ENCODE measurements around the gene GJA5. TPM values are rescaled to one million over a fixed set of nuclear protein-coding genes. Genes with fewer than 3 reads are reported as not detected.

The GJA5 gene
- total RNA-seq, 2 donors from 2014 or later = not detected

DNA sequence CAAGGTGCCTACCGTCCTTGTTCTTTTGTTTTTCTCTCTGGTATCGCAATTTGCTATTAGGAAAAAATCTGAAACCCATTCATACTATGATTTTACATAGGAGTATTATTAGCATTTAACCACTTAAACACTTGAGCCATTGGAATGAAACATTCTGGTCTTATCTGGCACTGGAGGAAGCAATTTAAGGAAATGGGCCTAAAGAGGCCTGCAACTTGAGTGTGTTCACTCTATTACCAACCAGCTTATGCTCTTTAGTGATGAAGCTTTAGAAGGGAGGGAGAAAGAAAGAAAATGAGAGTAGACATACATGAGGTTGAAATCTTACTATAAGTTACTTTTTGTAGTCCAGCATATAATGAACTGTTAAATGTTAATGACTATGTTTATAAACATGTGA, 5.7 kb downstream of the GJA5 start:
- H3K36me3 Mint-ChIP-seq (ENCODE audit: insufficient read depth in 2 of 2) = no peaks in the 10 kb centered on the region
- no peaks in the 10 kb centered on the region for H3K9me3 Mint-ChIP-seq
- no peak for ATAC-seq (replicated peaks in 1 of 2)
- H3K4me1 Mint-ChIP-seq (ENCODE audit: low read depth) = no peaks in the 10 kb centered on the region
- no peak for DNase-seq
- no peak overlapping the region for H3K27ac Mint-ChIP-seq
- H3K4me3 Mint-ChIP-seq = no peak overlapping the region
- H3K27me3 Mint-ChIP-seq (ENCODE audit: low read depth) = no peaks in the 10 kb centered on the region

DNA sequence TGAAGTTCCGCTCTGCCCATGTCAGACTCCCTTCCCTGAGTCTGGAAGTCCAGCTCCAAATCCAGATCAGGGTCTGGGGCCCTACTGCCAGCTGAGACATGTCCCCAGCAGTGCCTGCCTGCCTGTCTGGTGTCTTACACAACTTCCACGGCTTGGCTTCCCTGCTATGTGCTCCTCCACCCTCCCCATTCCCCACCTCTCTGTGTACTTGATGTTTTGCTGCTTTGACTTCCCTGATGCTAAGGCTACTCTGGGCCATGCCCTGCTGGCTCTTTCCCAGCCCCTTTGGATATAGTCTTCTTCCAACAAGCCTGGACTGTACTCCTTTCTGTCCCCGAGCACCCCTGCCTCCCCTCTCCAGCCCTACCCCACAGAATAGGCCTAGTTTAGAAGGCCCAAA, 7.3 kb downstream of the GJA5 start:
- Mint-ChIP-seq H3K4me3 (no peak overlapping the region), H3K9me3 (no peaks in the 10 kb centered on the region), H3K27ac (no peak overlapping the region), H3K27me3 (ENCODE audit: low read depth) (no peaks in the 10 kb centered on the region), H3K4me1 (ENCODE audit: low read depth) (no peaks in the 10 kb centered on the region), H3K36me3 (ENCODE audit: insufficient read depth in 2 of 2) (no peaks in the 10 kb centered on the region)
- no peak for ATAC-seq (replicated peaks in 1 of 2)
- DNase-seq = no peak

DNA sequence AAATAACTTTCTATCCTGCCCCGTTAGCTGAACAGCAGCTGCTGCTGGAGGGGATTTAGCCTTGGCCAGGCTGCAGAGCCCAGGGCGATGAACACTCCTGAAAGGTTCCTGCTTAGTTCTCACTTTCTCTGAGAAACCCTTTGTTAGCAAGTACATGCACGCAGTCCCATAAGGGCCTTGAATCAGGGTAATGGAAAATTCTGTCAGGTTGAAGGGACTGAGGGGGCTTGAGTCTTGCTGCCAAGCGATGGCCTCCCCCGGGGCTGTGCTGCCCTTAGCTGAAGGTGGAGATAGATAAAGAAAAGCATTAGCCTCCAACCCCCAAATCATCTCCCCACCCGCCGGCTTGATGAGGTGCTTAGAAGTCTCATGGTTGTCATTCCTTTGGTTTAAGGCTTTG, 7.9 kb downstream of the GJA5 start:
- DNase-seq (no peak), ATAC-seq (replicated peaks in 1 of 2) (no peak)
- H3K9me3 Mint-ChIP-seq = no peaks in the 10 kb centered on the region
- no peaks in the 10 kb centered on the region for H3K4me1 Mint-ChIP-seq (ENCODE audit: low read depth)
- no peak overlapping the region for H3K27ac Mint-ChIP-seq
- H3K36me3 Mint-ChIP-seq (ENCODE audit: insufficient read depth in 2 of 2) = no peaks in the 10 kb centered on the region
- H3K27me3 Mint-ChIP-seq (ENCODE audit: low read depth) = no peaks in the 10 kb centered on the region
- H3K4me3 Mint-ChIP-seq = no peak overlapping the region

DNA sequence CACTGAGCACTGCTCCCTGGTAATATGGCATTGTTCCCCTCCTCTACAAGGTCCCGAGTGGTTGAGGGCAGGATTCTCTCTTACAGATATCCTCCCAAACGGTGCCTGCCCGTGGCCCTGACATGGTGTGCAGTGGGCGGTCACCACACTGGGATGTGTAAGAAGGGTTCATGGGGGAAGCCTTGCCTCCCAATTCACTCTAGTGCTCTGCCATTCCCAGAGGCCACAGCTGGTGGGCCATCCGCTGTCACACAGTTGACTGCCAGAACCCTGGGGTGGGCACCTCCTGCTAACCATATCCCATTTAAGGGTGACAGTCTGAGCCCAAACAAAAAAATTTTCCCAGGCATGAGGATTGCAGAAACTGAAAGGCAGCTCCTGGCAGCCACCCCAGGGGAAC, 9.1 kb downstream of the GJA5 start:
- Mint-ChIP-seq H3K9me3 (no peaks in the 10 kb centered on the region), H3K27ac (no peak overlapping the region), H3K4me3 (no peak overlapping the region), H3K36me3 (ENCODE audit: insufficient read depth in 2 of 2) (no peaks in the 10 kb centered on the region), H3K27me3 (ENCODE audit: low read depth) (no peaks in the 10 kb centered on the region), H3K4me1 (ENCODE audit: low read depth) (no peaks in the 10 kb centered on the region)
- DNase-seq (no peak), ATAC-seq (replicated peaks in 1 of 2) (no peak)

DNA sequence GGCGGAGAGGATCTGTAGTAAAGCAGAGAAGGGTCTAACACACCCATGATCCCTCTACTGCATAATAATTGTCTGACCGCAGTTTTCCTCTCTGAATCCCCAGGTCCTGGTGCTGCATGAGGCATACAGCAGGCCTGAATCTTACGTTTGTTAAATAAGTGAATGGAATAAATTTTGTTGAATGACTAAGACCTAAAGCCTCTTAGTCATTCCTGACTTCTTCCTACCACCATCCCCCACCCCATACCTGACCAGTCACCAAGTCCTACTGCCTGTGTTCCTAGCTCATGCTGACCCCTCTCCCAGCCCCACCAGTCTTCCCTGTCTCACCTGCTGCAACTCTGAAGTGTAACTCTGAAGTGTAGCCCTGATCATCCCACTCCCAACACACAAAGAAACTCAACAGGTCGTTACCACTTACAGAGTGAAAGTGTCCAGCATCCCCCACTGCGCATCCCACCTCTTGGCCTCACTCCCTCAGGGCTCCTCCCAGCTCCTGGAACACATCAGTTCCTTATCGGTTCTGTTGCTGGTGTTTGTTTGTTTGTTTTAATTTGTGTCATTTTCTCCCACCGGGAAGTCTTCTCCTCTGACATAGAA, 9.7 kb downstream of the GJA5 start:
- Mint-ChIP-seq H3K27me3 (ENCODE audit: low read depth) (no peaks in the 10 kb centered on the region), H3K36me3 (ENCODE audit: insufficient read depth in 2 of 2) (no peaks in the 10 kb centered on the region), H3K27ac (no peak overlapping the region), H3K4me1 (ENCODE audit: low read depth) (no peaks in the 10 kb centered on the region), H3K9me3 (no peaks in the 10 kb centered on the region), H3K4me3 (no peak overlapping the region)
- ATAC-seq (replicated peaks in 1 of 2) (no peak), DNase-seq (no peak)

DNA sequence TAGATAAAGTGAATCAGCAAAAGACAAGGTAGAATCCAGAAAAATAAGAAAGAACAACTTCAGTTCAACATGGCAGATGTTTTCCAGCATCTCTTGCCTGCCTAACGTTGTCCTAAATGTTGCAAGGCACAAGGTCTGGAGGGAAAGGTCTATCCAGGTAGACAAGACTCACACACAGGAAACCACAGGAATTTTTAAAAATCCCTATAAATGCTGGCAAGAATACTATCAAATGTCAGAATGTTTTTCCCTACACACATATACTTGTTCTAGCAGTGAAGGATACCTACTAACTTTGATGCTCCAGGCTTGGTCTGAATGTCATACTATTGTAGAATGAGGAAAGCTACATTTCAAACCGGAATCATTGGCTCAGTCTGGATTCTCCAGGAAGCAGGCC, 10.6 kb downstream of the GJA5 start:
- H3K4me3 Mint-ChIP-seq = no peak overlapping the region
- no peak for DNase-seq
- no peaks in the 10 kb centered on the region for H3K9me3 Mint-ChIP-seq
- H3K4me1 Mint-ChIP-seq (ENCODE audit: low read depth) = no peaks in the 10 kb centered on the region
- no peaks in the 10 kb centered on the region for H3K27me3 Mint-ChIP-seq (ENCODE audit: low read depth)
- ATAC-seq (replicated peaks in 1 of 2) = no peak
- no peaks in the 10 kb centered on the region for H3K36me3 Mint-ChIP-seq (ENCODE audit: insufficient read depth in 2 of 2)
- no peak overlapping the region for H3K27ac Mint-ChIP-seq

DNA sequence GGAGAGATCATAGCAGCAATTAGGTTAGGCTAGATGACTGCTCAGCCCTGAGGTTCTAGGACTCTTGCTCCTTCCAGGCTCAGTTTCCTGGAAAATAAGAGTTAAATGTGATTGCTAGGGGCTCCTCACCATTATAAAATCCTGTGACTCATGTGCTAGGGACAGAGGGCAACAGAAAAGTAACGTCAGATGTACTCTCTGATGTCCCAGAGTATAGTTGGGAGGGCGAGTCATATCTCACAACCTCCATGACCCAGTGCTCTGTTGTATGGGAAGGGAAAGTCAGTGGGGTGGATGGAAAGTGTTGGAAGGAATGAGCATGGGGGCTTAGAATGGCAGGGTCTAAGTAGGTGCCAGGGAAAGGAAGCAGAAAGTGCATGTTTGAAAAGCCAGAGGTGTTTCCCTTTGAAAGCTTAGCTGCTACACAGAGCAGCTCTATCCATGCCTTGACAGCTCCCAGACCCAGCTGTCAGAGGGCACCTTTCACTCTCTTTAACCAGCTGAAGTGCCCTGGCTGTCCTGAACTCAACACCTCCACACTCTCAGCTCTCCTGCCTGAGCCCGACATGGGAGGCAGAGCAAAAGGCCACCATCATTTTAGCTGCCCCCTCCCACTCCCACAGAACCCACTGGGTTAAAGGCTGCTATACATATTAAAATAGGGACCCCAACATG, 11.6 kb downstream of the GJA5 start:
- Mint-ChIP-seq H3K9me3 (no peaks in the 10 kb centered on the region), H3K36me3 (ENCODE audit: insufficient read depth in 2 of 2) (no peaks in the 10 kb centered on the region), H3K27me3 (ENCODE audit: low read depth) (no peaks in the 10 kb centered on the region), H3K4me3 (no peak overlapping the region), H3K4me1 (ENCODE audit: low read depth) (no peaks in the 10 kb centered on the region), H3K27ac (no peak overlapping the region)
- DNase-seq = no peak
- no peak for ATAC-seq (replicated peaks in 1 of 2)

DNA sequence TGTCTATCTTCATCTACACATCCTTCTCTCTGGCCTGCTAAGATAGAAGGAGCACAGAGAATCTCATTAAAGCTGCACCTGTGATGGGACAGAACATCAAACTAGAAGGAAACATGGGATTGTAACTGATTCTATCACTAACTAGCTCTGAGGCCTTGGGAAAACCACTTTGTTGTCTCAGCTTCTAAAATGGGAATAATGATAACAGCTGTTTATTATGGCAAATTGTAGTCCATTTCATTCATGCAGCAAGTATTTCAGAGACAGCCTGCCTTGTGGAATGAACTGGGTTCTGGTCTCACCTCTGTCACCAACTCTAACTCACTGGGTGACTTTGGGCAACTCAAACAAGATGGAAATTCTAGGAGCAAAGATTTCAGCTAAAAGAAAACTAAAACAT, 12.4 kb downstream of the GJA5 start:
- no peaks in the 10 kb centered on the region for H3K9me3 Mint-ChIP-seq
- H3K27me3 Mint-ChIP-seq (ENCODE audit: low read depth) = no peaks in the 10 kb centered on the region
- H3K36me3 Mint-ChIP-seq (ENCODE audit: insufficient read depth in 2 of 2) = no peaks in the 10 kb centered on the region
- DNase-seq (no peak), ATAC-seq (replicated peaks in 1 of 2) (no peak)
- no peaks in the 10 kb centered on the region for H3K4me1 Mint-ChIP-seq (ENCODE audit: low read depth)
- H3K27ac Mint-ChIP-seq = no peak overlapping the region
- no peak overlapping the region for H3K4me3 Mint-ChIP-seq

DNA sequence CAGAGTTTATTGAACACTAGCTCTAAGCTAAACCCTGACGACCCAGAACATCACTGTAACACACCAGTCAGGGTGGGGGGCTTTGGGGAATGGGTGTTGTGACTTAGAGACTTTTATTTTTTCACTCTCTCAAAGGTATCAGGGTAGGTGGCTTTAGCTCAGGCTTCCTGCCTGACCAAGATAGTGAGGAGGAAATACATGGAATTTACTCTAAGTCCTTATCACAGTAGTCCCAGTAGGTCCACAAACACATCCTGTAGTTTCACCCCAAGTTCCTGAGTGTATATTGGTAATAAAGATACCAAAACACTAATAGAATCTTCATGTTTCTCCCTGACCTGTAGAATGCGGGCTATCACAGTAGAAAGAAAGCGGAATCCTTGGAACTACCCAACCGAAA, 15.1 kb downstream of the GJA5 start:
- H3K4me1 Mint-ChIP-seq (ENCODE audit: low read depth) = no peaks in the 10 kb centered on the region
- no peaks in the 10 kb centered on the region for H3K27me3 Mint-ChIP-seq (ENCODE audit: low read depth)
- H3K27ac Mint-ChIP-seq = no peak overlapping the region
- no peaks in the 10 kb centered on the region for H3K9me3 Mint-ChIP-seq
- H3K36me3 Mint-ChIP-seq (ENCODE audit: insufficient read depth in 2 of 2) = no peaks in the 10 kb centered on the region
- no peak for DNase-seq
- ATAC-seq (replicated peaks in 1 of 2) = no peak
- H3K4me3 Mint-ChIP-seq = no peak overlapping the region

DNA sequence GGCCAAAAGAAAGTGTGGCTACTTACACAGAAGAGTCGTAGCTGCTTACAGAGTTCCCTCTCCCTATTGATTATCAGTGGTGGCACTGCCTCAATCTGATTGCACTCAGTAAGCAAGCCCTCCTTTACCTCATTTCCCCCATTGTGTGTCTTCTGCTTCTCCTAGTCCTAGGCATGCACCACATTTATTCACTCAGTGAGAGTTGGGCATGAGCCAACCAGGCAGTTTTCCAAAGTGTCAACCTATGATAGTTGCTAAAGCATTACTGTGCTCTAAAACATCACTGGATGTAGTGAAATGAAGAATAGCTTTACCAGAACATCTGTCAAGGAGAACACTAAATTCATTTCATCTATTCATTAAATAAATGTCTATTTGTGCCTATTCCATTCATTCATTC, 19.3 kb downstream of the GJA5 start:
- Mint-ChIP-seq H3K27me3 (ENCODE audit: low read depth) (no peaks in the 10 kb centered on the region), H3K9me3 (no peaks in the 10 kb centered on the region), H3K4me1 (ENCODE audit: low read depth) (no peaks in the 10 kb centered on the region), H3K4me3 (no peak overlapping the region), H3K27ac (no peak overlapping the region), H3K36me3 (ENCODE audit: insufficient read depth in 2 of 2) (no peaks in the 10 kb centered on the region)
- no peak for ATAC-seq (replicated peaks in 1 of 2)
- no peak for DNase-seq

DNA sequence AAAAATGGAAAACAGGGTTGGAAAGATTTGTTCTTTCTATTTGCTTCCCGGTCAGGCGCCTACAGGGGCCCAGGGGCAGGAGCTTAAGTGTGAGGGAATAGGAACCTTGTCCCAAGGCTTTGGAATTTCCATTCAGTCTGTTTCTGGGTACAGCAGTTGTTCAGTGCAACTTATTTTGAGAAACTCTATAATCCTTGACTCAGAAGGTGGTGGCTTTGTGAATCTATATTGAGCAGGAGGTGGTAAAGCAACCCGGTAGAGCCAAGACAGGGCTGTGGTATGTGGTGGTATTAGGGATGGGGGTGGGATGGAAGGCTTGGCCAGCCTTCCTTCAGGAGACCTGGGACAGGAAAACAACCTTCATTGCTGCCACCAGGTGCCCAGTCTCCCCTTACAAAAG, 20.0 kb downstream of the GJA5 start:
- peaks cover under 1% of the 10 kb centered on the region for H3K4me1 Mint-ChIP-seq (ENCODE audit: low read depth)
- DNase-seq (no peak), ATAC-seq (replicated peaks in 1 of 2) (no peak)
- no peaks in the 10 kb centered on the region for H3K27me3 Mint-ChIP-seq (ENCODE audit: low read depth)
- H3K4me3 Mint-ChIP-seq = no peak overlapping the region
- H3K27ac Mint-ChIP-seq = no peak overlapping the region
- H3K36me3 Mint-ChIP-seq (ENCODE audit: insufficient read depth in 2 of 2) = no peaks in the 10 kb centered on the region
- no peaks in the 10 kb centered on the region for H3K9me3 Mint-ChIP-seq

DNA sequence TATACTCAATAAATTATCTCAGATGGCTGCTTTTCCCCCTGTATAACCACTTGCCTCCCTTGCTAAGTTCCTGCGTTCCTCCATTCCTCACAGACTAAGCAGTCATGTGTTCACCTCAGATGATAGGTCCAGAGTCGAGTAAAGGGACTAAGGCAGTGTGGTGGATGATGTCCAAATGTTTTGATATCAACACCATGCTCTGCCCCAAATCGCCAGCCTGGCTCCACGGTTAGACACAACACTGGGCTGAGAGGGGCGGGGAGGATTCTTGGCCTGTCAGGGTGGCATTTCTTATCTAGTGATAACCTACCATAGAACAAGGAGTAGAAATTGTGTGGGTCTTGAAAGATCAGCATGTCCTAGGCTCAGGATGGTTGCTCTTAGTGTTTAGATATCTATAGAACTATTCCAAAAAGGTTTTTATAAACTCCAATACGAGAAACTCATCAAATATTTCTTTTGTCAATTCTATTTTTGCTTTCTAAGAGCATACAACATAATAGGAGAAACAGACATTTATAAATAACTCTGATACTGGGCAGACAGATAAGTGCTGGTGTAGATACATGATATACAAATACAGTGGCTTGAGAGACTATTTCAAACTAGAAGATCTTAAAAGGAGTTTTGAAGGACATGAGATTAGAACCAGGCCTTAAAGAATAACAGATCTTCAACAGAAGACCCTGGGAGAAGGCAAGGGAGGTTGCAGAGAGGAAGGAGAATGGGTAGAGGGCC, 21.5 kb downstream of the GJA5 start:
- ATAC-seq (replicated peaks in 1 of 2) (no peak), DNase-seq (no peak)
- H3K27me3 Mint-ChIP-seq (ENCODE audit: low read depth) = no peaks in the 10 kb centered on the region
- no peaks in the 10 kb centered on the region for H3K36me3 Mint-ChIP-seq (ENCODE audit: insufficient read depth in 2 of 2)
- H3K4me1 Mint-ChIP-seq (ENCODE audit: low read depth) = peaks cover 5% of the 10 kb centered on the region
- H3K4me3 Mint-ChIP-seq = no peak overlapping the region
- H3K27ac Mint-ChIP-seq = no peak overlapping the region
- H3K9me3 Mint-ChIP-seq = no peaks in the 10 kb centered on the region

DNA sequence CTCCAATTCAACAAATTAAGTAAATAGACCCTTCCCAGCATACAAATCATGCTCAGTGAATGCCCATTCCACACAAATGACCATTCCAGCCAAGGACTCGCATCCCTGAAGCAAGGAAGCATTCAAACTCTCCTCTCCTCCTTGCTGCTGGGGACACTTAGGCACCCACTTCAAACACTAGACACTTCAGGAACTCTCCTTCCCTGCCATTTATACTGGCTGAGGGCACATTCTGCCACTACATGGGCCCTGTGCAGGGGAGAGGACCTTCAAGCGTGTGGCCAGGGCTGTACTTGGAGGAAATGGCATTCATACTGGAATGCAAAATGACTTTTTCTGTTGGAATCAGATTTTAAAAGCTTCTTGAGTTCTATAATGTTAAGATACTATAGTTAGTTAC, 22.3 kb downstream of the GJA5 start:
- Mint-ChIP-seq H3K27me3 (ENCODE audit: low read depth) (no peaks in the 10 kb centered on the region), H3K36me3 (ENCODE audit: insufficient read depth in 2 of 2) (no peaks in the 10 kb centered on the region), H3K4me1 (ENCODE audit: low read depth) (peaks cover 5% of the 10 kb centered on the region), H3K4me3 (no peak overlapping the region), H3K9me3 (no peaks in the 10 kb centered on the region), H3K27ac (no peak overlapping the region)
- ATAC-seq (replicated peaks in 1 of 2) (no peak), DNase-seq (no peak)

DNA sequence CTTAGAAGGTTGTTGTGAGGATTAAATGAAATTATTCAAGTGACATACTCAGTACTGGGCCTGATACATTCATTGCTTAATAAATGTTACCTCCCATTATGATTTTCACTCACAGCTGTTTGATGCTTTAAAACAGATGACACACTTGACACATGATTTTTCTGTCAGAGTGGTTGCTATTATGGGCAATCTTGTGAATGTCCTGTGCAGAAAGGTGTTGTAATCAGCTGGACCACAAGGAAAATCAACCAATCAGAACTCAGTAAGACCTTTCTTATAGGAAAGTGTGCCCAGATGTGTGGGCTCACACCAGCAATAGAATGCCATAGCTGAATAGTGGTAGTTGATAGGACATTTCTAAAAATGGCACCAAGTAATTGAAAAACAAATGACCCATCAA, 23.5 kb downstream of the GJA5 start:
- Mint-ChIP-seq H3K4me1 (ENCODE audit: low read depth) (peaks cover 5% of the 10 kb centered on the region), H3K4me3 (no peak overlapping the region), H3K9me3 (no peaks in the 10 kb centered on the region), H3K27ac (no peak overlapping the region), H3K27me3 (ENCODE audit: low read depth) (peaks cover 7% of the 10 kb centered on the region), H3K36me3 (ENCODE audit: insufficient read depth in 2 of 2) (no peaks in the 10 kb centered on the region)
- DNase-seq (no peak), ATAC-seq (replicated peaks in 1 of 2) (no peak)

All from activated T-cell treated with anti-CD3 and anti-CD28 coated beads, Interleukin-2, amount 50 U/mL, for 72 hours (primary cell).